Suprapubic skin (tissue), 4 donors: ENCODE results near the gene CDKN1A.

Source experiments
- CTCF ChIP-seq, 2 donors: fragments of 200-600 bp in 1 of 2; fragments of 450-650 bp in 1 of 2; sonication (generic) in 1 of 2; IDR thresholded peaks; one replicate each; pipeline ENCODE4 v1.5.1; 2016 to 2019; ENCODE audit warnings: antibody characterized with exemption in 2 of 2, mild to moderate bottlenecking in 1 of 2, moderate library complexity in 1 of 2
- EP300 ChIP-seq: sonication (generic); formaldehyde crosslinking; IDR thresholded peaks from one replicate; pipeline ENCODE4 v1.6.1; 2017; ENCODE audit warnings: antibody characterized with exemption
- POLR2A ChIP-seq, 2 donors: fragments of 450-650 bp; IDR thresholded peaks; one replicate each; pipeline ENCODE4 v1.6.1; 2017; ENCODE audit warnings: antibody characterized with exemption in 2 of 2, mild to moderate bottlenecking in 2 of 2, moderate library complexity in 2 of 2
- POLR2AphosphoS5 ChIP-seq, 3 donors: sonication (generic); formaldehyde crosslinking; IDR thresholded peaks; one replicate each; pipeline ENCODE4 v1.6.1; 2017; ENCODE audit warnings: antibody characterized with exemption in 3 of 3

- TF ChIP-seq POLR2A (IDR thresholded peaks at IDR 0.05) (no peak), CTCF (IDR thresholded peaks at IDR 0.05) (no peak), EP300 (no peak), POLR2AphosphoS5 (IDR thresholded peaks at IDR 0.05) (no peak)
These were observed 40.6 kb downstream of the CDKN1A start for GRCh38 chr6:36719126-36719525.
